GM12878 (cell line): ENCODE data around the gene SPDYC.

Experiments used
- CEBPZ ChIP-seq: fragments of 150-350 bp; IDR thresholded peaks from 2 replicates; pipeline ENCODE4 v1.6.1; 2016; ENCODE audit warnings: low read depth, low read length
- CTCF ChIP-seq, 3 experiments: IDR thresholded peaks in 2 of 3; conservative IDR thresholded peaks in 1 of 3; 2 replicates each; pipeline ENCODE4 v1.5.1; 2011; ENCODE audit warnings: low read depth in 3 of 3, low read length in 3 of 3, mild to moderate bottlenecking in 3 of 3, control low read depth in 2 of 3, moderate library complexity in 2 of 3, inconsistent platforms in 1 of 3, mixed read lengths in 1 of 3; ENCODE audit not compliant: control insufficient read depth in 2 of 3, insufficient read depth in 1 of 3; ENCODE audit errors: extremely low read depth in 1 of 3
- EP300 ChIP-seq, 2 experiments: fragments of 150-350 bp in 1 of 2; IDR thresholded peaks; 2 replicates each; pipeline ENCODE4 v1.6.1; 2011 to 2012; ENCODE audit warnings: low read depth in 2 of 2, low read length in 2 of 2, borderline replicate concordance in 1 of 2, improper control_type of control experiment in 1 of 2, inconsistent platforms in 1 of 2; ENCODE audit not compliant: control insufficient read depth in 1 of 2
- FOXK2 ChIP-seq: fragments of 450-650 bp; IDR thresholded peaks from 2 replicates; pipeline ENCODE4 v1.6.1; 2017; ENCODE audit warnings: mild to moderate bottlenecking, moderate library complexity
- FOXM1 ChIP-seq: IDR thresholded peaks from 2 replicates; pipeline ENCODE4 v1.6.1; 2012; ENCODE audit warnings: low read depth, mild to moderate bottlenecking, inconsistent platforms, low read length, moderate library complexity
- POLR2A ChIP-seq: IDR thresholded peaks from 2 replicates; pipeline ENCODE4 v1.6.1; 2011; ENCODE audit warnings: low read depth, mild to moderate bottlenecking, low read length
- REST ChIP-seq: IDR thresholded peaks from 2 replicates; pipeline ENCODE4 v1.6.1; 2012; ENCODE audit warnings: mild to moderate bottlenecking, low read depth, low read length
- SREBF2 ChIP-seq: IDR thresholded peaks from 2 replicates; pipeline ENCODE4 v1.6.1; 2012; ENCODE audit warnings: mild to moderate bottlenecking, low read length
- YY1 ChIP-seq: IDR thresholded peaks from 2 replicates; pipeline ENCODE4 v1.6.1; 2011; ENCODE audit warnings: low read depth, mild to moderate bottlenecking, low read length
- TF ChIP-seq, protein P1 (sequence below): IDR thresholded peaks from 2 replicates; pipeline ENCODE4 v1.6.1; 2012; ENCODE audit warnings: low read depth, low read length, improper control_type of control experiment
- TF ChIP-seq, protein P2 (sequence below): IDR thresholded peaks from 2 replicates; pipeline ENCODE4 v1.6.1; 2011; ENCODE audit warnings: low read depth, low read length, improper control_type of control experiment, borderline replicate concordance
- TF ChIP-seq, protein P3 (sequence below): fragments of 450-650 bp; IDR thresholded peaks from 2 replicates; pipeline ENCODE4 v1.6.1; 2017; ENCODE audit warnings: mild to moderate bottlenecking, low read depth, inconsistent platforms; ENCODE audit not compliant: poor library complexity, severe bottlenecking

DNA sequence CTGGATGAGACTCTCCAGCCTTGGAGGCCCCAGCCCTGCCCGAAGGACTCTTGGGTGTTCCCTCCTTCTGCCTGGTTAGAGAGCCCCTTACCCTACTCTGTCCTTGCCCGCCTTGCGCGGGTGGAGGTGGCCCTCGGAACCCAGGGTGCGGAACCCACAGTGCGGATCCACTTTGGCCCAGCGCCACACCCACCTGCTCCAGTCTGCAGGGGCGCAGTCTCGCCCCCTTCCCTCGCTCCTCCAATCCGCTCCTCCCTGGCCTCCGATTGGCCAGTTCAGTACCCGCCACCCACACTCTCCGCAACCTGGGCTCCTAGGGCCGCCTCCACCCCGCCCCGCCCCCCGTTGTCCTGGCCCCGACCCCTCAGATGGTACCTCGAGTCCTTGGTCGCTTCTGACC is 14.1 kb downstream of the SPDYC start:
- TF ChIP-seq CTCF (IDR thresholded peaks at IDR 0.05 in 2 of 3, conservative IDR thresholded peaks at IDR 0.05 in 1 of 3; ENCODE audit: control insufficient read depth in 2 of 3, extremely low read depth in 1 of 3, insufficient read depth in 1 of 3, low read depth in 3 of 3, low read length in 3 of 3): no peak
- no peak for TF ChIP-seq YY1
- no peak for TF ChIP-seq EP300 (IDR thresholded peaks at IDR 0.05; ENCODE audit: borderline replicate concordance in 1 of 2, control insufficient read depth in 1 of 2, low read depth in 2 of 2, low read length in 2 of 2)
- no peak for TF ChIP-seq POLR2A
- no peak for TF ChIP-seq CEBPZ
- no peak for TF ChIP-seq SREBF2
- TF ChIP-seq FOXM1: no peak
- TF ChIP-seq, protein P1, sequence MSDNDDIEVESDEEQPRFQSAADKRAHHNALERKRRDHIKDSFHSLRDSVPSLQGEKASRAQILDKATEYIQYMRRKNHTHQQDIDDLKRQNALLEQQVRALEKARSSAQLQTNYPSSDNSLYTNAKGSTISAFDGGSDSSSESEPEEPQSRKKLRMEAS: no peak
- TF ChIP-seq REST: no peak
- TF ChIP-seq, protein P2, sequence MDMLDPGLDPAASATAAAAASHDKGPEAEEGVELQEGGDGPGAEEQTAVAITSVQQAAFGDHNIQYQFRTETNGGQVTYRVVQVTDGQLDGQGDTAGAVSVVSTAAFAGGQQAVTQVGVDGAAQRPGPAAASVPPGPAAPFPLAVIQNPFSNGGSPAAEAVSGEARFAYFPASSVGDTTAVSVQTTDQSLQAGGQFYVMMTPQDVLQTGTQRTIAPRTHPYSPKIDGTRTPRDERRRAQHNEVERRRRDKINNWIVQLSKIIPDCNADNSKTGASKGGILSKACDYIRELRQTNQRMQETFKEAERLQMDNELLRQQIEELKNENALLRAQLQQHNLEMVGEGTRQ: no peak
- TF ChIP-seq, protein P3, sequence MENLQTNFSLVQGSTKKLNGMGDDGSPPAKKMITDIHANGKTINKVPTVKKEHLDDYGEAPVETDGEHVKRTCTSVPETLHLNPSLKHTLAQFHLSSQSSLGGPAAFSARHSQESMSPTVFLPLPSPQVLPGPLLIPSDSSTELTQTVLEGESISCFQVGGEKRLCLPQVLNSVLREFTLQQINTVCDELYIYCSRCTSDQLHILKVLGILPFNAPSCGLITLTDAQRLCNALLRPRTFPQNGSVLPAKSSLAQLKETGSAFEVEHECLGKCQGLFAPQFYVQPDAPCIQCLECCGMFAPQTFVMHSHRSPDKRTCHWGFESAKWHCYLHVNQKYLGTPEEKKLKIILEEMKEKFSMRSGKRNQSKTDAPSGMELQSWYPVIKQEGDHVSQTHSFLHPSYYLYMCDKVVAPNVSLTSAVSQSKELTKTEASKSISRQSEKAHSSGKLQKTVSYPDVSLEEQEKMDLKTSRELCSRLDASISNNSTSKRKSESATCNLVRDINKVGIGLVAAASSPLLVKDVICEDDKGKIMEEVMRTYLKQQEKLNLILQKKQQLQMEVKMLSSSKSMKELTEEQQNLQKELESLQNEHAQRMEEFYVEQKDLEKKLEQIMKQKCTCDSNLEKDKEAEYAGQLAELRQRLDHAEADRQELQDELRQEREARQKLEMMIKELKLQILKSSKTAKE: no peak
- no peak for TF ChIP-seq FOXK2
